ENCODE results near the gene LCORL.
"Not testable (repeated sequence)": the region's sequence is repeated elsewhere in the genome, so short reads cannot be mapped to it uniquely, and the experiment has no call there.

Gene LCORL

GRCh38 chr4:18014269-18014668 is 7.3 kb downstream of the LCORL start:
- no peak for DNase-seq (ENCODE audit: extremely low read depth, low read depth)
- no peak for TF ChIP-seq CTCF (IDR thresholded peaks at IDR 0.05; ENCODE audit: low read depth, low read length)

GRCh38 chr4:18012807-18013462 is 8.6 kb downstream of the LCORL start:
- DNase-seq (ENCODE audit: extremely low read depth, low read depth): no peak
- TF ChIP-seq CTCF (IDR thresholded peaks at IDR 0.05; ENCODE audit: low read depth, low read length): no peak

GRCh38 chr4:18012134-18012806 is 9.3 kb downstream of the LCORL start:
- DNase-seq (ENCODE audit: extremely low read depth, low read depth): no peak
- no peak for TF ChIP-seq CTCF (IDR thresholded peaks at IDR 0.05; ENCODE audit: low read depth, low read length)

GRCh38 chr4:18007625-18008024 is 13.9 kb downstream of the LCORL start:
- DNase-seq (ENCODE audit: extremely low read depth, low read depth): no peak
- no peak for TF ChIP-seq CTCF (IDR thresholded peaks at IDR 0.05; ENCODE audit: low read depth, low read length)

- DNase-seq (ENCODE audit: extremely low read depth, low read depth): not testable (repeated sequence)
These were observed 15.1 kb downstream of the LCORL start for GRCh38 chr4:18006432-18006831.

- TF ChIP-seq CTCF (IDR thresholded peaks at IDR 0.05; ENCODE audit: low read depth, low read length): no peak
- DNase-seq (ENCODE audit: extremely low read depth, low read depth): no peak
These were observed 24.4 kb downstream of the LCORL start for GRCh38 chr4:17997129-17997528.

- no peak for DNase-seq (ENCODE audit: extremely low read depth, low read depth)
- TF ChIP-seq CTCF (IDR thresholded peaks at IDR 0.05; ENCODE audit: low read depth, low read length): no peak
These were observed 26.4 kb downstream of the LCORL start for GRCh38 chr4:17995165-17995564.

- TF ChIP-seq CTCF (IDR thresholded peaks at IDR 0.05; ENCODE audit: low read depth, low read length): no peak
- DNase-seq (ENCODE audit: extremely low read depth, low read depth): no peak
These were observed 35.7 kb downstream of the LCORL start for GRCh38 chr4:17985832-17986231.
